ENCODE data around the gene JPH2.

The JPH2 gene

DNA sequence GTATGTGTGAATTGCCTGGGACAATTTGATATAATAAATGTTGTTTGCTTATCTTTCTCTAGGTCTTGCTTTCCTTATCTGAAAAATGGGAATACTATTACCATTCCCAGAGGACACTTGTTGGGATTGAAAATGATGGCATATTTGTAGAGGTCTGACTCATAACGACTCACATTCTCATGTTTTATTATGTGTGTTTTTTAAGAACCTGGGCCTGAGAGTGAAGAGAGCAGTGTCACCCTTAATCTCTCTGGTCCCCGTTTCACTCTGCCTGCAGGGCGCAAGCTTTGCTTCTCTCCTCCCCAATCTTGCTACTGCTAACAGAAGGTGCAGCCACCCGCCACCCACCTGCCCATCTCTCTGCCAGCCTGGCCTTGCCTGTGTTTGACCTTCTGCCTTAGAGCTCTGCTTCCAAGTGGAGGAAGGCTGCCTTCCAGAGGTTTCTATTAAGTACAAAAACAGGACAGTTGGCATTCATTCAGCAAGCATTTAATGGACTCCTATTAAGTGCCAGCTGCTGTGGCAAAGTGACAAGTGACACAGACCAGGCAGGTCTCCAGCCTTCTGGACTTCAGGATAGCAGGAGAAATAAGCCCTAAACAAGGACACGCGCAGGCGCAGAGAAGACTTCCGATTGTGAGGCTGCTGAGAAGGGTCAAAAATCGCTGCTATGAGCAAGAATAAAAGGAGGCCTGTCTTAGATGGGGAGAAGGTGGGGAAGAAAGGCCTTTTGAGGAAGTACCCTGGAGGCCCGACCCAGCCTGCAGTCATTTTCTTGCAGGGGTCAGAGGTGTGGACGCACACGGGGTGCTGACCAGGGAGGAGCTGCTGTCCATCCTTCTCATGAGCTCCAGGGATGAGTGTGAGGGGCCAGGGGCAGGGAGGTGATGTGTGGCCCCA, 112.5 kb downstream of the JPH2 start:
- Histone ChIP-seq H4K20me1 (no peaks in the 10 kb centered on the region), H3K4me1 (peaks cover 41 to 82% (median 62%) of the 10 kb centered on the region in 10 experiments), H3K27ac (peak overlapping the region in 7 of 11 experiments; percentile 20 to 56 (median 37); a peak in 13 of 22 replicates), H3K4me2 (peak overlapping the region in 9 of 11 experiments; percentile 7 to 99 (median 87); a peak in 15 of 22 replicates), H3K9ac (peak overlapping the region in 2 of 11 experiments; percentile 9 to 29; a peak in 1 of 22 replicates), H3K27me3 (no peaks in the 10 kb centered on the region), H3K4me3 (no peak overlapping the region), H3K9me3 (replicated peaks in 1 of 11) (no peaks in the 10 kb centered on the region), H3K36me3 (no peaks in the 10 kb centered on the region)
- TF ChIP-seq Cebpa-rat (IDR thresholded peaks at IDR 0.05): no peak

DNA sequence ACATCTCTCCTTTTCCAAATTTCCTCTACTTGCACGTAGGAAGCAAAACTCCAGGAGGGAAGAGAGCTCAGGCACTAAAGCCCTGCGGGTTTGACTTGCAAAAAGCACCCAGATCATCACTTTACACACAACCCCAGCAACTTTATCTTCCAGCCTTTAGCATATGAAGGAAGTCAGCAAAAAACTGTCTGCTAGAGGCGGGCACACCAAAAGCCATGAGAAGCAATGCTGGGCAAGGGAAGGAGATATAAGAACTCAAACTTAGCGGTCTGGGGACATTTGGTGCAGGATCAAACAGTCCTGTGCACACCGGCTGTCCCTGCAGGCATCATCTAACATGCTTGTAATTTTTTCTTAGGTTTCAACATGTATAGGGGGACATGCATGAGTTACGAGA, 113.3 kb downstream of the JPH2 start:
- Histone ChIP-seq H3K27ac (peak overlapping the region in 5 of 11 experiments; percentile 96 to 99 (median 98); a peak in 8 of 22 replicates), H3K9ac (0 out of 22 replicates have a peak overlapping the region, but pooled peaks of 1 of the 11 experiments have one; percentile 91), H3K4me1 (peaks cover 49 to 84% (median 68%) of the 10 kb centered on the region in 10 experiments), H3K36me3 (no peaks in the 10 kb centered on the region), H3K9me3 (replicated peaks in 1 of 11) (no peaks in the 10 kb centered on the region), H3K4me2 (peak overlapping the region; percentile 78 to 99 (median 94)), H4K20me1 (no peaks in the 10 kb centered on the region), H3K4me3 (no peak overlapping the region), H3K27me3 (no peaks in the 10 kb centered on the region)
- no peak for TF ChIP-seq Cebpa-rat (IDR thresholded peaks at IDR 0.05)

DNA sequence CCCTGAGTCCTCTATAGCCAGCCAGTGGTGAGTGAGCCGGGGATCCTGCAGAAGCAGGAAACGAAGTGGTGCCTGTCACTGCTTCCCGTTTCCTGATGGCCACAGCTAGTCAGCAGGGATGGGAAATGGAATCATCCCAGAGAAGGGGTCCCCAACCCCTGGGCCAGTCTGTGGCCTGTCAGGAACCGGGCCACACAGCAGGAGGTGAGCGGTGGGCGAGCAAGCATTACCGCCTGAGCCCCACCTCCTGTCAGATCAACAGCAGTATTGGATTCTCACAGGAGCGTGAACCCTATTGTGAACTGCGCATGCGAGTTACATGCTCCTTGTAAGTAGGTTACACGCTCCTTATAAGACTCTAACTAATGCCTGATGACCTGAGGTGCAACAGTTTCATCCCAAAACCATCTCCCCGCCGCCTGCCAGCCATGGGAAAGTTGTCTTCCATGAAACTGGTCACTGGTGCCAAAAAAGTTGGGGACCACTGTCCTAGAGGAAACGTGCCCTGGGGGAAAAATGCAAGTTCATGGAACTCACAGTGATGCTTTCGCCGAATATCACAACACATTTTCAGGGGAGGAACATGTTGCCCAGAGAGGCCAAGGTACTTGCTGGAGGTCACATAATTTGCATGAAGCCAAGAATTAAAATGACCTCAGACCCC, 113.8 kb downstream of the JPH2 start:
- H3K9ac ChIP-seq: peak overlapping the region in 6 of 11 experiments; percentile 3 to 91 (median 68); a peak in 9 of 22 replicates
- no peaks in the 10 kb centered on the region for H4K20me1 ChIP-seq
- H3K36me3 ChIP-seq: no peaks in the 10 kb centered on the region
- H3K4me1 ChIP-seq: peaks cover 54 to 84% (median 71%) of the 10 kb centered on the region in 10 experiments
- H3K4me3 ChIP-seq: no peak overlapping the region
- H3K27me3 ChIP-seq: no peaks in the 10 kb centered on the region
- TF ChIP-seq Cebpa-rat (IDR thresholded peaks at IDR 0.05): no peak
- H3K4me2 ChIP-seq: peak overlapping the region; percentile 78 to 99 (median 94)
- H3K9me3 ChIP-seq (replicated peaks in 1 of 11): no peaks in the 10 kb centered on the region
- H3K27ac ChIP-seq: peak overlapping the region in 8 of 11 experiments; percentile 87 to 99 (median 97); a peak in 16 of 22 replicates

GRCh38 chr20:44072384-44072783, 114.6 kb downstream of the JPH2 start:
- Histone ChIP-seq H3K36me3 (no peaks in the 10 kb centered on the region), H3K9ac (peak overlapping the region in 8 of 11 experiments; percentile 3 to 91 (median 36); a peak in 11 of 22 replicates), H3K27me3 (no peaks in the 10 kb centered on the region), H3K4me2 (peak overlapping the region; percentile 78 to 99 (median 94); a peak in 21 of 22 replicates), H3K27ac (peak overlapping the region in 8 of 11 experiments; percentile 87 to 99 (median 97); a peak in 16 of 22 replicates), H3K4me3 (no peak overlapping the region), H4K20me1 (no peaks in the 10 kb centered on the region), H3K4me1 (peaks cover 62 to 89% (median 78%) of the 10 kb centered on the region in 10 experiments), H3K9me3 (replicated peaks in 1 of 11) (no peaks in the 10 kb centered on the region)
- TF ChIP-seq Cebpa-rat (IDR thresholded peaks at IDR 0.05): no peak

GRCh38 chr20:44071526-44072111, 115.4 kb downstream of the JPH2 start:
- H3K4me1 ChIP-seq: peaks cover 70 to 93% (median 83%) of the 10 kb centered on the region in 10 experiments
- no peaks in the 10 kb centered on the region for H4K20me1 ChIP-seq
- no peaks in the 10 kb centered on the region for H3K36me3 ChIP-seq
- H3K4me2 ChIP-seq: peak overlapping the region; percentile 78 to 99 (median 94)
- no peak for TF ChIP-seq Cebpa-rat (IDR thresholded peaks at IDR 0.05)
- H3K4me3 ChIP-seq: no peak overlapping the region; a peak in 1 of 20 replicates
- H3K9me3 ChIP-seq (replicated peaks in 1 of 11): no peaks in the 10 kb centered on the region
- H3K27me3 ChIP-seq: no peaks in the 10 kb centered on the region
- peak overlapping the region in 7 of 11 experiments; percentile 4 to 91 (median 87); a peak in 12 of 22 replicates for H3K9ac ChIP-seq
- H3K27ac ChIP-seq: peak overlapping the region in 8 of 11 experiments; percentile 87 to 99 (median 97); a peak in 16 of 22 replicates

DNA sequence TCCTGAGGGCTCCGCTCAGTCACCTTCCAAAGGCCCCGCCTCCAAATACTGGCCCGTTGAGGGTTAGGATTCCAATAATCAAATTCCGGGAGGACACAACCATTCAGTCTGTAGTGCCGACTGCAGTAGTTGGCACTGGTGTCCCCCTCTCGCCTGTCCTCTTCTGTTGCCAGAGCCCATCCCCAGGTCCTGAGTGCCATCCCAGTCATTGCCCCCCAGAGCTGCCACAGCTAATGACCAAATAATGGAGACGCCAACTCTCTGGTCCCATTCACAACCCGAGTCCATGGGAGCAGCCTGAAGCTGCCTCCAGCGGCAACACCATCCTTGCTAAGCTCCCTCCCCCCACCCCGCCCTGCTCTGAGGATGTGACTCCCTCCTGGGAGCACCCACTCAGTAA, 115.9 kb downstream of the JPH2 start:
- Histone ChIP-seq H3K4me2 (peak overlapping the region; percentile 83 to 99 (median 94)), H3K4me1 (peaks cover 70 to 99% (median 86%) of the 10 kb centered on the region in 10 experiments), H3K27ac (peak overlapping the region in 10 of 11 experiments; percentile 72 to 99 (median 94); a peak in 19 of 22 replicates), H4K20me1 (no peaks in the 10 kb centered on the region), H3K27me3 (no peaks in the 10 kb centered on the region), H3K4me3 (peak overlapping the region in 4 of 10 experiments; percentile 54 to 57 (median 55); a peak in 7 of 20 replicates), H3K9ac (peak overlapping the region in 8 of 11 experiments; percentile 80 to 91 (median 89); a peak in 13 of 22 replicates), H3K36me3 (no peaks in the 10 kb centered on the region), H3K9me3 (replicated peaks in 1 of 11) (no peaks in the 10 kb centered on the region)
- TF ChIP-seq Cebpa-rat (IDR thresholded peaks at IDR 0.05): no peak

GRCh38 chr20:44070139-44070900, 116.7 kb downstream of the JPH2 start:
- H3K27me3 ChIP-seq: no peaks in the 10 kb centered on the region
- no peak; a peak in 1 of 22 replicates for TF ChIP-seq Cebpa-rat (IDR thresholded peaks at IDR 0.05)
- no peaks in the 10 kb centered on the region for H3K36me3 ChIP-seq
- H3K4me3 ChIP-seq: peak overlapping the region in 8 of 10 experiments; percentile 48 to 67 (median 55); a peak in 14 of 20 replicates
- peaks cover 70 to 94% (median 86%) of the 10 kb centered on the region in 10 experiments for H3K4me1 ChIP-seq
- no peaks in the 10 kb centered on the region for H3K9me3 ChIP-seq (replicated peaks in 1 of 11)
- no peaks in the 10 kb centered on the region for H4K20me1 ChIP-seq
- peak overlapping the region; percentile 83 to 99 (median 94) for H3K4me2 ChIP-seq
- H3K27ac ChIP-seq: peak overlapping the region; percentile 9 to 99 (median 93); a peak in 21 of 22 replicates
- peak overlapping the region; percentile 44 to 91 (median 84); a peak in 20 of 22 replicates for H3K9ac ChIP-seq

Measured in BLaER1 treated with 17β-estradiol and CSF1 and Interleukin-3, amounts not matched to agents 10 nM and 100 nM (cell line).